ENCODE data around the gene SH3BGR.

Gene SH3BGR

DNA sequence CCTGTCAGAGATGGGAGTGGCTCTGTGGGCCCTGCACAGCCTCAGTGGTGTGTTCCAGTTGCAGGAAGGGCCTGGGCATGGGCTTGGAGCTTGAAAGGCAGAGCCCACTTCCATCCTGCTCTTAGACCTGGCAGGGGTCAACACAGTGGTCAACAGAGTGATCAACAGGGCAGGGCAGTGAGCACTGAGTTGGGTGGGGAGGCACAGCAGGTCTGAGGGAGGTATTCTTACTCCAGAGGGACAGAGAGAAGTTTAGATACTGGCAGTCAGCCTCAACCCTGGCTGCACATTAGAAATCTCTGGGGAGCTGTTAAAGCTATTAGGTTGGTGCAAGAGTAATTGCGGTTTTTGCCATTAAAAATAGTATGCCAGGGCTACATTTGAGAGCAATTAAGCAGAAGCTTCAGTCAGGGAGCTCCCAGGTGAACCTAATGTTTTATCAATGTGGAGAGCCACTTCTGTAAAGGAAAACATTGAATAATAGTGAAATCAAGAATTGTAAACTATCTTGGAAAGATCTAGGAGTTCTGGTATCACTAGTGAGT is 37.7 kb downstream of the SH3BGR start:
- Histone ChIP-seq H3K9me3 (ENCODE audit: severe bottlenecking) (peaks cover 2% of the 10 kb centered on the region), H3K4me3 (ENCODE audit: low read depth, low read length) (no peak overlapping the region), H3K27me3 (ENCODE audit: insufficient read depth, low read depth, severe bottlenecking) (no peaks in the 10 kb centered on the region), H3K27ac (no peak overlapping the region), H3K36me3 (no peaks in the 10 kb centered on the region)
- DNase-seq, result no peak
- TF ChIP-seq, protein P1, sequence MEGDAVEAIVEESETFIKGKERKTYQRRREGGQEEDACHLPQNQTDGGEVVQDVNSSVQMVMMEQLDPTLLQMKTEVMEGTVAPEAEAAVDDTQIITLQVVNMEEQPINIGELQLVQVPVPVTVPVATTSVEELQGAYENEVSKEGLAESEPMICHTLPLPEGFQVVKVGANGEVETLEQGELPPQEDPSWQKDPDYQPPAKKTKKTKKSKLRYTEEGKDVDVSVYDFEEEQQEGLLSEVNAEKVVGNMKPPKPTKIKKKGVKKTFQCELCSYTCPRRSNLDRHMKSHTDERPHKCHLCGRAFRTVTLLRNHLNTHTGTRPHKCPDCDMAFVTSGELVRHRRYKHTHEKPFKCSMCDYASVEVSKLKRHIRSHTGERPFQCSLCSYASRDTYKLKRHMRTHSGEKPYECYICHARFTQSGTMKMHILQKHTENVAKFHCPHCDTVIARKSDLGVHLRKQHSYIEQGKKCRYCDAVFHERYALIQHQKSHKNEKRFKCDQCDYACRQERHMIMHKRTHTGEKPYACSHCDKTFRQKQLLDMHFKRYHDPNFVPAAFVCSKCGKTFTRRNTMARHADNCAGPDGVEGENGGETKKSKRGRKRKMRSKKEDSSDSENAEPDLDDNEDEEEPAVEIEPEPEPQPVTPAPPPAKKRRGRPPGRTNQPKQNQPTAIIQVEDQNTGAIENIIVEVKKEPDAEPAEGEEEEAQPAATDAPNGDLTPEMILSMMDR (IDR thresholded peaks at IDR 0.05; ENCODE audit: low read depth, low read length), result no peak

DNA sequence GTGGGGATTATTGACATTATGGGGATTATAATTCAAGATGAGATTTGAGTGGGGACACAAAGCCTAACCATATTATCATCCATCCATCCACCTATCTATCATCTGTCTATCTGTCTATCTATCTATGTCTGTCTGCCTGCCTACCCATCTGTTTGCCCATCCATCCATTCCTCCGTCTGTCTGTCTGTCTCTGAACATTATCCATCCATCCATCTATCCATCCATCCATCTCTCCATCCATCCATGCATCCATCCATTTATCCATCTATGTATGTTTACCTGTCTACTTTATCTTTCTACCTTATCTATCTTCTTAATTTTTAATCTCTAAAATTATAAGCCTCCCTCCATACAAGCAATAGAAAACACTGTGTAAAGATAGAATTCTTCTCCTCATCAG is 47.4 kb downstream of the SH3BGR start:
- TF ChIP-seq, protein P1 (IDR thresholded peaks at IDR 0.05; ENCODE audit: low read depth, low read length), result no peak

DNA sequence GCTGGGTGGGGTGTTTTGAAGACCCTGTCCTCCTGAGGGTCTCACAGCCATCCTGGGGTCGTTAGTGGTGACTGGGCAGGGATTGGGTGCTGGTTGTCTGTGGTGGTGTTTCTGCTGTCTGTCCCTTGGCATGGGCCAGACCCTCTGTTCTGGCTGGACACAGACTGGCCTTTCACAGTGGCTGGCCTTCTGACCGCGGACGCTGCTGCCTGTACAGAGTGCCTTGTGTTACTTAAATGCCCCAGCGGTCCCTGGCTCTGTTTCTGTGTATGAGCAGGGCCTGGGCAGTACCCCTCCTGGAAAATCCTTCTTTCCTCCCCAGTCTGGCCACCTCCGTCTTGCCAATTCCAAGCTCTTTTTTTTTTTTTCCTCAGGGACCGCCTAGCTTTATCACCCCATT is 50.9 kb downstream of the SH3BGR start:
- Histone ChIP-seq H3K9me3 (ENCODE audit: severe bottlenecking) (no peaks in the 10 kb centered on the region), H3K4me3 (ENCODE audit: low read depth, low read length) (no peak overlapping the region), H3K36me3 (no peaks in the 10 kb centered on the region), H3K27ac (no peak overlapping the region), H3K27me3 (ENCODE audit: insufficient read depth, low read depth, severe bottlenecking) (no peaks in the 10 kb centered on the region)
- no peak for DNase-seq
- TF ChIP-seq, protein P1 (IDR thresholded peaks at IDR 0.05; ENCODE audit: low read depth, low read length), result no peak

More for the DNA sequence above, 47.4 kb downstream of the SH3BGR start:
- no peak overlapping the region for H3K27ac ChIP-seq
- peaks cover 2% of the 10 kb centered on the region for H3K9me3 ChIP-seq (ENCODE audit: severe bottlenecking)
- no peak overlapping the region for H3K4me3 ChIP-seq (ENCODE audit: low read depth, low read length)
- H3K27me3 ChIP-seq (ENCODE audit: insufficient read depth, low read depth, severe bottlenecking), result no peaks in the 10 kb centered on the region
- DNase-seq, result no peak
- no peaks in the 10 kb centered on the region for H3K36me3 ChIP-seq

DNA sequence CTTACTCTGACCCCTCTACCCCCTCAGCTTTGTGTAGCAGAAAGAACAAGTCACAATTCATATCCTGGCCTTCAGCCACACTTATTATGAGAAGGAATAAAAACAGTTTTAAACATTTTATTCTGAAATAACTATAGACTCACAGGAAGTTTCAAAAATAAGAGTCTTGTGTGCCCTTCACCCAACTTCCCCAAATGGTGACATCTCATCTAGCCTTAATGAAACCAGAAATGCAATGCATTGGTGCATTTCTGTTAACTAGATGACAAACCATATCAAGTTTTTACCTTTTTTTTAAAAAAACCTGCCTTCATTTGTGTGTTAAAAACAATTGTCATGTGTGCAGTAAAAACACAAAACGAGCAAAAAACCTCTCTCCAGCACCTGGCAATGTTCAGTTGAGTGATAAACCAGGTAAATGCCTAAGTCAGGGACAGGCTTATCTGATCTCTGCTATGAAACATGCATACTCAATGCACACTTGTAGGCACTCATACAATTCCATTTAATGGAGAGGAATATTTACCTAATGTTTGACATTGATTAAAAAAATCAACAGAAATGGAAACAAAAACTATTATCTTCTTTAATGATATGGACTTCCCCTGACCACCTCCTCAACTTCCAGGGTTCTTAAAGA is 51.5 kb downstream of the SH3BGR start:
- H3K27me3 ChIP-seq (ENCODE audit: insufficient read depth, low read depth, severe bottlenecking), result no peaks in the 10 kb centered on the region
- H3K27ac ChIP-seq, result no peak overlapping the region
- TF ChIP-seq, protein P1 (IDR thresholded peaks at IDR 0.05; ENCODE audit: low read depth, low read length), result no peak
- H3K4me3 ChIP-seq (ENCODE audit: low read depth, low read length), result no peak overlapping the region
- H3K9me3 ChIP-seq (ENCODE audit: severe bottlenecking), result no peaks in the 10 kb centered on the region
- no peaks in the 10 kb centered on the region for H3K36me3 ChIP-seq
- DNase-seq, result no peak

DNA sequence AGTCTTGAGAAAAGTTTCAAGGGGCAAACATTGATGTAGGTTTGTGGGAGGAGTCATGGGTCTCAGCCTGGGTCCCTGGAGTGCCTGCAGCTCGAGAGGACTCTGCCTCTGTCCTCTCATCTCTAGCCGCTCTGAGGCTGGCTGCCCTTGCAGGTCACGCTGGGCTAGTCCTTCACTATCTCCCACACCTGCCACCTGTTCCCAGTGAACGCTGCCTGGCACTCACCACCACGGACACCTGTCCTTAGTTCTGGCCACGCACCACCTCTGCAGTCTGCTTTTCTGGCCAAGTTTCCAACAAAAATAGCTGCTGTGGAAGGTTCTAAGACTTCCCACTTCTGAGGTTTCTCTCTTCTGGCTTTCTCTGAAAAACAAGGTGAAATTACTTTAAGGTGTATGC is 52.5 kb downstream of the SH3BGR start:
- Histone ChIP-seq H3K4me3 (ENCODE audit: low read depth, low read length) (no peak overlapping the region), H3K36me3 (no peaks in the 10 kb centered on the region), H3K27ac (no peak overlapping the region), H3K27me3 (ENCODE audit: insufficient read depth, low read depth, severe bottlenecking) (no peaks in the 10 kb centered on the region), H3K9me3 (ENCODE audit: severe bottlenecking) (no peaks in the 10 kb centered on the region)
- no peak for DNase-seq
- TF ChIP-seq, protein P1 (IDR thresholded peaks at IDR 0.05; ENCODE audit: low read depth, low read length), result no peak

DNA sequence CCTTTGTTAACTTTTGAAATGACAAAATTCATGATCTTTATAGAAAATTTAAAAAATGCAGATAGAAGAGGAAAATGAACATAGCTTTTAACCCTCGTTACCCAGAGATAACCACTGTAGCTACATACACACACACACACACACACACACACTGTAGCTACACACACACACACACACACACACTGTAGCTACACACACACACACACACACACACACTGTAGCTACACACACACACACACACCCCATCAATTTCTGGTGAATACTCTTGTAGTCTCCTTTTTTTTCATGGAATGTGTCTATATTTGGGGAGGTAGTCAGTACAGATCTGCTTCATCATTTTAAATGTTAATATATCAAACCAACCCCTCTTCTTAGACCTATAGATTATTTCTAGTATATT is 58.5 kb downstream of the SH3BGR start:
- no peaks in the 10 kb centered on the region for H3K36me3 ChIP-seq
- H3K27ac ChIP-seq, result no peak overlapping the region
- TF ChIP-seq, protein P1 (IDR thresholded peaks at IDR 0.05; ENCODE audit: low read depth, low read length), result no peak
- no peak for DNase-seq
- H3K27me3 ChIP-seq (ENCODE audit: insufficient read depth, low read depth, severe bottlenecking), result no peaks in the 10 kb centered on the region
- H3K4me3 ChIP-seq (ENCODE audit: low read depth, low read length), result no peak overlapping the region
- no peaks in the 10 kb centered on the region for H3K9me3 ChIP-seq (ENCODE audit: severe bottlenecking)

Measured in WERI-Rb-1 (cell line).